ENCODE results near the gene CNTNAP2.

GRCh38 chr7:147432576-147432975 lies 1316.0 kb downstream of the CNTNAP2 start:
- TF ChIP-seq SUZ12 (IDR thresholded peaks at IDR 0.05) (no peak), NFRKB (IDR thresholded peaks at IDR 0.05) (no peak), BHLHE40 (IDR thresholded peaks at IDR 0.05; ENCODE audit: borderline replicate concordance) (no peak), L3MBTL2 (conservative IDR thresholded peaks at IDR 0.05) (no peak)
